ENCODE results near the gene GRIP1.

The GRIP1 gene

GRCh38 chr12:66620688-66621087 is 58.2 kb downstream of the GRIP1 start:
- in situ Hi-C loops (cut with MboI; ENCODE audit: low sequenced_read_pairs): no loop called here
- Histone ChIP-seq H3K4me3 (no peak overlapping the region), H3K36me3 (replicated peaks) (no peaks in the 10 kb centered on the region), H3K4me1 (no peaks in the 10 kb centered on the region), H3K9me3 (no peaks in the 10 kb centered on the region), H3K27me3 (ENCODE audit: low read depth) (no peaks in the 10 kb centered on the region)
- no peak for DNase-seq (ENCODE audit: low spot score in 2 of 2)

GRCh38 chr12:66620026-66620425 is 58.9 kb downstream of the GRIP1 start:
- no peaks in the 10 kb centered on the region for H3K4me1 ChIP-seq
- no peaks in the 10 kb centered on the region for H3K36me3 ChIP-seq (replicated peaks)
- DNase-seq (ENCODE audit: low spot score in 2 of 2): no peak
- no peak overlapping the region for H3K4me3 ChIP-seq
- no peaks in the 10 kb centered on the region for H3K27me3 ChIP-seq (ENCODE audit: low read depth)
- in situ Hi-C loops (cut with MboI; ENCODE audit: low sequenced_read_pairs): no loop called here
- no peaks in the 10 kb centered on the region for H3K9me3 ChIP-seq

- H3K27me3 ChIP-seq (ENCODE audit: low read depth): no peaks in the 10 kb centered on the region
- DNase-seq (ENCODE audit: low spot score in 2 of 2): no peak
- in situ Hi-C loops (cut with MboI; ENCODE audit: low sequenced_read_pairs): no loop called here
- no peaks in the 10 kb centered on the region for H3K4me1 ChIP-seq
- no peak overlapping the region for H3K4me3 ChIP-seq
- no peaks in the 10 kb centered on the region for H3K36me3 ChIP-seq (replicated peaks)
- no peaks in the 10 kb centered on the region for H3K9me3 ChIP-seq
Observed at GRCh38 chr12:66617991-66618390, 60.9 kb downstream of the GRIP1 start.

GRCh38 chr12:66612090-66612775 is 66.6 kb downstream of the GRIP1 start:
- H3K9me3 ChIP-seq: no peaks in the 10 kb centered on the region
- no peaks in the 10 kb centered on the region for H3K36me3 ChIP-seq (replicated peaks)
- no peak overlapping the region for H3K4me3 ChIP-seq
- no peak for DNase-seq (ENCODE audit: low spot score in 2 of 2)
- in situ Hi-C loops (cut with MboI; ENCODE audit: low sequenced_read_pairs): no loop called here
- no peaks in the 10 kb centered on the region for H3K27me3 ChIP-seq (ENCODE audit: low read depth)
- H3K4me1 ChIP-seq: no peaks in the 10 kb centered on the region

- DNase-seq (ENCODE audit: low spot score in 2 of 2): no peak
- H3K27me3 ChIP-seq (ENCODE audit: low read depth): no peaks in the 10 kb centered on the region
- in situ Hi-C loops (cut with MboI; ENCODE audit: low sequenced_read_pairs): no loop called here
- H3K4me3 ChIP-seq: no peak overlapping the region
- H3K36me3 ChIP-seq (replicated peaks): no peaks in the 10 kb centered on the region
- no peaks in the 10 kb centered on the region for H3K9me3 ChIP-seq
- H3K4me1 ChIP-seq: no peaks in the 10 kb centered on the region
Observed at GRCh38 chr12:66607147-66607546, 71.7 kb downstream of the GRIP1 start.

GRCh38 chr12:66605293-66605692 is 73.6 kb downstream of the GRIP1 start:
- Histone ChIP-seq H3K9me3 (no peaks in the 10 kb centered on the region), H3K4me1 (no peaks in the 10 kb centered on the region), H3K27me3 (ENCODE audit: low read depth) (no peaks in the 10 kb centered on the region), H3K36me3 (replicated peaks) (no peaks in the 10 kb centered on the region), H3K4me3 (no peak overlapping the region)
- in situ Hi-C loops (cut with MboI; ENCODE audit: low sequenced_read_pairs): no loop called here
- no peak for DNase-seq (ENCODE audit: low spot score in 2 of 2)

GRCh38 chr12:66603981-66604479 is 74.8 kb downstream of the GRIP1 start:
- H3K9me3 ChIP-seq: no peaks in the 10 kb centered on the region
- H3K36me3 ChIP-seq (replicated peaks): no peaks in the 10 kb centered on the region
- in situ Hi-C loops (cut with MboI; ENCODE audit: low sequenced_read_pairs): no loop called here
- no peak overlapping the region for H3K4me3 ChIP-seq
- H3K4me1 ChIP-seq: no peaks in the 10 kb centered on the region
- DNase-seq (ENCODE audit: low spot score in 2 of 2): no peak
- H3K27me3 ChIP-seq (ENCODE audit: low read depth): no peaks in the 10 kb centered on the region

GRCh38 chr12:66603461-66603860 is 75.4 kb downstream of the GRIP1 start:
- no peaks in the 10 kb centered on the region for H3K9me3 ChIP-seq
- no peaks in the 10 kb centered on the region for H3K36me3 ChIP-seq (replicated peaks)
- no peak overlapping the region for H3K4me3 ChIP-seq
- H3K4me1 ChIP-seq: no peaks in the 10 kb centered on the region
- DNase-seq (ENCODE audit: low spot score in 2 of 2): no peak
- in situ Hi-C loops (cut with MboI; ENCODE audit: low sequenced_read_pairs): no loop called here
- H3K27me3 ChIP-seq (ENCODE audit: low read depth): no peaks in the 10 kb centered on the region

GRCh38 chr12:66602483-66603143 is 76.3 kb downstream of the GRIP1 start:
- no peaks in the 10 kb centered on the region for H3K27me3 ChIP-seq (ENCODE audit: low read depth)
- H3K4me1 ChIP-seq: no peaks in the 10 kb centered on the region
- H3K36me3 ChIP-seq (replicated peaks): no peaks in the 10 kb centered on the region
- no peak overlapping the region for H3K4me3 ChIP-seq
- no peaks in the 10 kb centered on the region for H3K9me3 ChIP-seq
- in situ Hi-C loops (cut with MboI; ENCODE audit: low sequenced_read_pairs): no loop called here
- DNase-seq (ENCODE audit: low spot score in 2 of 2): no peak

- Histone ChIP-seq H3K36me3 (replicated peaks) (no peaks in the 10 kb centered on the region), H3K27me3 (ENCODE audit: low read depth) (no peaks in the 10 kb centered on the region), H3K4me3 (no peak overlapping the region), H3K9me3 (no peaks in the 10 kb centered on the region), H3K4me1 (no peaks in the 10 kb centered on the region)
- DNase-seq (ENCODE audit: low spot score in 2 of 2): no peak
- in situ Hi-C loops (cut with MboI; ENCODE audit: low sequenced_read_pairs): no loop called here
Observed at GRCh38 chr12:66600903-66601302, 78.0 kb downstream of the GRIP1 start.

GRCh38 chr12:66599816-66600215 is 79.1 kb downstream of the GRIP1 start:
- in situ Hi-C loops (cut with MboI; ENCODE audit: low sequenced_read_pairs): no loop called here

GRCh38 chr12:66598608-66599007 is 80.3 kb downstream of the GRIP1 start:
- no peak for DNase-seq (ENCODE audit: low spot score in 2 of 2)
- H3K4me3 ChIP-seq: no peak overlapping the region
- no peaks in the 10 kb centered on the region for H3K36me3 ChIP-seq (replicated peaks)
- H3K9me3 ChIP-seq: no peaks in the 10 kb centered on the region
- H3K4me1 ChIP-seq: no peaks in the 10 kb centered on the region
- no peaks in the 10 kb centered on the region; the same call in 1 of the 2 replicates for H3K27me3 ChIP-seq (ENCODE audit: low read depth)
- in situ Hi-C loops (cut with MboI; ENCODE audit: low sequenced_read_pairs): no loop called here

More at GRCh38 chr12:66599816-66600215, 79.1 kb downstream of the GRIP1 start:
- Histone ChIP-seq H3K4me3 (no peak overlapping the region), H3K4me1 (no peaks in the 10 kb centered on the region), H3K27me3 (ENCODE audit: low read depth) (no peaks in the 10 kb centered on the region; the same call in 1 of the 2 replicates), H3K9me3 (no peaks in the 10 kb centered on the region), H3K36me3 (replicated peaks) (no peaks in the 10 kb centered on the region)
- no peak for DNase-seq (ENCODE audit: low spot score in 2 of 2)

GRCh38 chr12:66598079-66598478 is 80.8 kb downstream of the GRIP1 start:
- Histone ChIP-seq H3K36me3 (replicated peaks) (no peaks in the 10 kb centered on the region), H3K9me3 (no peaks in the 10 kb centered on the region), H3K27me3 (ENCODE audit: low read depth) (no peaks in the 10 kb centered on the region; the same call in 1 of the 2 replicates), H3K4me3 (no peak overlapping the region), H3K4me1 (no peaks in the 10 kb centered on the region)
- DNase-seq (ENCODE audit: low spot score in 2 of 2): no peak
- in situ Hi-C loops (cut with MboI; ENCODE audit: low sequenced_read_pairs): no loop called here

- in situ Hi-C loops (cut with MboI; ENCODE audit: low sequenced_read_pairs): no loop called here
- no peak for DNase-seq (ENCODE audit: low spot score in 2 of 2)
Observed at GRCh38 chr12:66596199-66596598, 82.7 kb downstream of the GRIP1 start.

More at GRCh38 chr12:66596199-66596598, 82.7 kb downstream of the GRIP1 start:
- no peak overlapping the region for H3K4me3 ChIP-seq
- no peaks in the 10 kb centered on the region for H3K4me1 ChIP-seq
- H3K36me3 ChIP-seq (replicated peaks): no peaks in the 10 kb centered on the region
- no peaks in the 10 kb centered on the region for H3K9me3 ChIP-seq
- H3K27me3 ChIP-seq (ENCODE audit: low read depth): no peaks in the 10 kb centered on the region; the same call in 1 of the 2 replicates
